OCI-LY1 (cell line): ENCODE results near the gene NPIPB5.
"Not testable (repeated sequence)": the region's sequence is repeated elsewhere in the genome, so short reads cannot be mapped to it uniquely, and the experiment has no call there.

Experiments
- H2AFZ ChIP-seq: fragments of 200-600 bp; sonication (generic), shearing (Covaris generic); 2 replicates; pipeline ENCODE4 v1.6.0; 2014; ENCODE audit warnings: antibody characterized with exemption, mild to moderate bottlenecking, low read length
- H3F3A ChIP-seq: fragments of 200-600 bp; sonication (generic), shearing (Covaris generic); 2 replicates; pipeline ENCODE4 v1.6.0; 2014; ENCODE audit warnings: mild to moderate bottlenecking, antibody characterized with exemption, low read length, moderate library complexity; ENCODE audit not compliant: insufficient read depth
- H3K27ac ChIP-seq: fragments of 200-600 bp; sonication (generic); 2 replicates; pipeline ENCODE4 v1.5.1; 2014; ENCODE audit warnings: low read length, mixed run types, mild to moderate bottlenecking, low read depth; ENCODE audit not compliant: poor library complexity, severe bottlenecking
- H3K27me3 ChIP-seq: fragments of 200-600 bp; sonication (generic); 2 replicates; pipeline ENCODE4 v1.6.0; 2014; ENCODE audit warnings: antibody characterized with exemption, mild to moderate bottlenecking, low read length, moderate library complexity; ENCODE audit not compliant: insufficient read depth
- H3K36me3 ChIP-seq: fragments of 200-600 bp; sonication (generic); 2 replicates; pipeline ENCODE4 v1.6.1; 2014; ENCODE audit warnings: mild to moderate bottlenecking, antibody characterized with exemption, low read length, moderate library complexity, mixed read lengths; ENCODE audit not compliant: insufficient read depth
- H3K4me1 ChIP-seq: fragments of 200-600 bp; sonication (generic); 2 replicates; pipeline ENCODE4 v1.5.1; 2014; ENCODE audit warnings: mild to moderate bottlenecking, low read length, moderate library complexity; ENCODE audit not compliant: insufficient read depth, severe bottlenecking
- H3K4me2 ChIP-seq: fragments of 200-600 bp; sonication (generic), shearing (Covaris generic); 2 replicates; pipeline ENCODE4 v1.6.1; 2014; ENCODE audit warnings: low read length
- H3K4me3 ChIP-seq: fragments of 200-600 bp; sonication (generic); 2 replicates; pipeline ENCODE4 v1.5.1; 2014; ENCODE audit warnings: low read length, low read depth, mild to moderate bottlenecking, mixed read lengths; ENCODE audit not compliant: poor library complexity, severe bottlenecking
- H3K79me2 ChIP-seq: fragments of 200-600 bp; shearing (Covaris generic); 2 replicates; pipeline ENCODE4 v1.6.1; 2016; ENCODE audit warnings: mixed run types, low read length, mixed read lengths; ENCODE audit not compliant: insufficient read depth
- H3K9ac ChIP-seq: fragments of 200-600 bp; sonication (generic), shearing (Covaris generic); 2 replicates; pipeline ENCODE4 v1.6.1; 2014; ENCODE audit warnings: mild to moderate bottlenecking, low read length, mixed read lengths
- H3K9me2 ChIP-seq: fragments of 200-600 bp; sonication (generic), shearing (Covaris generic); 2 replicates; pipeline ENCODE4 v1.6.1; 2014; ENCODE audit warnings: low read depth, mild to moderate bottlenecking, low read length, mixed read lengths
- H3K9me3 ChIP-seq: fragments of 200-600 bp; shearing (Covaris generic); 2 replicates; pipeline ENCODE4 v1.6.1; 2014; ENCODE audit warnings: low read length, mixed read lengths
- H4K20me1 ChIP-seq: fragments of 200-600 bp; sonication (generic), shearing (Covaris generic); 2 replicates; pipeline ENCODE4 v1.6.0; 2016; ENCODE audit warnings: mild to moderate bottlenecking, low read length; ENCODE audit not compliant: insufficient read depth

The NPIPB5 gene

DNA sequence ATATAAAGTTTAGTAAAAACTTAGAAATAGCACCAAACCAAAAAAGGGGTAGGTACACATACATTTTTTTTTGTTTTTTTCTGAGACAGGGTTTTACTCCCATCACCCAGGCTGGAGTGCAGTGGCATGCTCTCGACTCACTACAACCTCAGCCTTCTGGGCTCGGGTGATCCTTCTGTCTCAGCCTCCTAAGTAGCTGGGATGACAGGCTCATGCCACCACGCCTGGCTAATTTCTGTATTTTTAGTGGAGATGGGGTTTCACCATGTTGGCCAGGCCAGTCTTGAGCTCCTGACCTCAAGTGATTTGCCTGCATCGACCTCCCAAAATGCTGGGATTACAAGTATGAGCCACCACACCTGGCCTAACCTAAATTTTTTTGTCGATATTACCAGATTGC is 41.0 kb downstream of the NPIPB5 start:
- H3K4me2 ChIP-seq, H2AFZ ChIP-seq, H3K9ac ChIP-seq, H3F3A ChIP-seq, H3K9me2 ChIP-seq, H3K79me2 ChIP-seq, H3K27ac ChIP-seq, H3K27me3 ChIP-seq, H3K4me3 ChIP-seq, H4K20me1 ChIP-seq, H3K36me3 ChIP-seq, H3K4me1 ChIP-seq, H3K9me3 ChIP-seq: not testable (repeated sequence)

DNA sequence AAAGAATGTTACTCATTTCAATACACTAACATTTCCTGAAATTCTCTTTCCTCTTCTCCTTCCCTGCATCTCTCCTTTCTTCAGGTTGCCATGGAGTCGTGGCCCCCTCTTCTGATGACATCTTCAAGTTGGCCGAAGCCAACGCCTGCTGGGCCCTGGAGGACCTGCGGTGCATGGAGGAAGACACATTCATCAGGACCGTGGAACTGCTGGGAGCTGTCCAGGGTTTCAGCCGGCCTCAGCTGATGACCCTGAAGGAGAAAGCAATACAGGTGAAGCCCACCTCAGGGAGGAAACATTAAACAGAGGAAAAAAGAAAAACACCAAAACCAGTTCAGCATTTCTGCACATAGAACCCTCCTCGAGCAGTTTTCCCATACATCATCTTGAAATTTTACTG is 46.1 kb downstream of the NPIPB5 start:
- H3K27me3 ChIP-seq, H3F3A ChIP-seq, H3K9me2 ChIP-seq, H3K36me3 ChIP-seq, H3K4me2 ChIP-seq, H3K9ac ChIP-seq, H3K9me3 ChIP-seq, H4K20me1 ChIP-seq, H3K79me2 ChIP-seq, H2AFZ ChIP-seq, H3K27ac ChIP-seq, H3K4me1 ChIP-seq, H3K4me3 ChIP-seq: not testable (repeated sequence)
